Measurements from ENCODE around the gene FUT6.

- TF ChIP-seq CTCF (IDR thresholded peaks at IDR 0.05; ENCODE audit: low read length) (no peak), EZH2 (IDR thresholded peaks at IDR 0.05; ENCODE audit: borderline replicate concordance, low read length) (no peak)
These were observed 34.7 kb downstream of the FUT6 start, which contains the start of gene NRTN for GRCh38 chr19:5804516-5805461.
